ENCODE results near the gene NNMT. TPM values are rescaled to one million over a fixed set of nuclear protein-coding genes. Genes with fewer than 3 reads are reported as not detected.

The NNMT gene
- total and polyA plus RNA-seq, 2 donors (not counting 1 experiment from before 2014, with no cell fraction given): 156 to 639 TPM

DNA sequence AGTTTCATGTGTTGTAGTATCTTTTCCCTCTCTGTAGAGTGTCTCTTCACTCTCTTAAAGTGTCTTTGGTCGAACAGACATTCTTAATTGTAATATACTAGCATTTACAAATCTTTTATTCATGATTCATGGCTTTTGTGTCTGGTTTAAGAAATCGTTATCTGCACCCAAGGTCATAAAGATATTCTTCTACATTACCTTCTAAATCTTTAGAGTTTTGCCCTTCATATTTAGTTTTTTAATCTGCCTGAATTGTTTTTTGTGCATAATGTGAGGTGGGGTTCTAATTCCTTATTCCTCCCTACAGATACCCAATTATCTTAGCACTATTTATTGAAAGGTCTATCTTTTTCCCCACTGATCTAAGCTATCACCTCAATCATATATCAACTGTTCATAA lies 9.0 kb upstream of the NNMT start:
- Histone ChIP-seq H3K9ac (ENCODE audit: insufficient read depth, low read length) (no peak overlapping the region), H3K27me3 (ENCODE audit: control insufficient read depth, insufficient read depth, low read length) (no peaks in the 10 kb centered on the region), H3K4me3 (replicated peaks in 1 of 4; ENCODE audit: control extremely low read depth in 1 of 4, insufficient read depth in 1 of 4, low read depth in 3 of 4, low read length in 4 of 4) (no peak overlapping the region), H3K27ac (ENCODE audit: insufficient read depth, low read length) (no peak overlapping the region), H2AFZ (ENCODE audit: low read length) (no peak overlapping the region), H4K20me1 (ENCODE audit: control insufficient read depth, extremely low read depth, insufficient read depth, low read length) (no peaks in the 10 kb centered on the region), H3K9me3 (ENCODE audit: control insufficient read depth, insufficient read depth, low read depth, low read length) (no peaks in the 10 kb centered on the region), H3K36me3 (ENCODE audit: control insufficient read depth, insufficient read depth, low read length) (no peaks in the 10 kb centered on the region), H3K4me2 (ENCODE audit: extremely low read depth, insufficient read depth, low read length) (no peak overlapping the region), H3K4me1 (ENCODE audit: control insufficient read depth, extremely low read depth, insufficient read depth, low read length) (peaks cover 10% of the 10 kb centered on the region), H3K79me2 (ENCODE audit: control insufficient read depth, insufficient read depth, low read length) (no peaks in the 10 kb centered on the region)
- DNase-seq (ENCODE audit: low read depth in 2 of 2): no peak
- no peak for TF ChIP-seq EZH2 (IDR thresholded peaks at IDR 0.05; ENCODE audit: low read length, missing control alignments)
- TF ChIP-seq, protein P1, sequence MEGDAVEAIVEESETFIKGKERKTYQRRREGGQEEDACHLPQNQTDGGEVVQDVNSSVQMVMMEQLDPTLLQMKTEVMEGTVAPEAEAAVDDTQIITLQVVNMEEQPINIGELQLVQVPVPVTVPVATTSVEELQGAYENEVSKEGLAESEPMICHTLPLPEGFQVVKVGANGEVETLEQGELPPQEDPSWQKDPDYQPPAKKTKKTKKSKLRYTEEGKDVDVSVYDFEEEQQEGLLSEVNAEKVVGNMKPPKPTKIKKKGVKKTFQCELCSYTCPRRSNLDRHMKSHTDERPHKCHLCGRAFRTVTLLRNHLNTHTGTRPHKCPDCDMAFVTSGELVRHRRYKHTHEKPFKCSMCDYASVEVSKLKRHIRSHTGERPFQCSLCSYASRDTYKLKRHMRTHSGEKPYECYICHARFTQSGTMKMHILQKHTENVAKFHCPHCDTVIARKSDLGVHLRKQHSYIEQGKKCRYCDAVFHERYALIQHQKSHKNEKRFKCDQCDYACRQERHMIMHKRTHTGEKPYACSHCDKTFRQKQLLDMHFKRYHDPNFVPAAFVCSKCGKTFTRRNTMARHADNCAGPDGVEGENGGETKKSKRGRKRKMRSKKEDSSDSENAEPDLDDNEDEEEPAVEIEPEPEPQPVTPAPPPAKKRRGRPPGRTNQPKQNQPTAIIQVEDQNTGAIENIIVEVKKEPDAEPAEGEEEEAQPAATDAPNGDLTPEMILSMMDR (conservative IDR thresholded peaks at IDR 0.05 in 1 of 2, IDR thresholded peaks at IDR 0.05 in 1 of 2; ENCODE audit: low read depth in 1 of 2, low read length in 2 of 2): no peak

DNA sequence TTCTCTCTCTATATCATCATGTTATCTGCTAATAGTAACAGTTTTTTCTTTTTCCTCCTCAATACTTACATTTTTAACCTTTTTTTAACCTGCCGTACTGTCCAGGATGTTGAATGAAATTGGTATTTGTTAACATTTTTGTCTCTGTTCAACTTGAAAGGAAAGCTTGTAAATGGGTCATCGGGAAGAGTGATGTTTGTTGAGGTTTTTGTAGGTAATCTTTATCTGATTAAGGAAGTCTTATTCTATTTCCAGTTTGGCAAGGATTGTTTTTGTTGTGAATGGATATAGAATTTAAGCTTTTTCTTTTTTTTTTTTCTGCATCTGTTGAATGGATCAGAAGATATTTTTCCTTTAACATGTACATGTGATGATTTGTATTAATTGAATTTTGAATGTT lies 8.1 kb upstream of the NNMT start:
- Histone ChIP-seq H3K27ac (ENCODE audit: insufficient read depth, low read length) (no peak overlapping the region), H3K79me2 (ENCODE audit: control insufficient read depth, insufficient read depth, low read length) (no peaks in the 10 kb centered on the region), H2AFZ (ENCODE audit: low read length) (no peak overlapping the region), H3K36me3 (ENCODE audit: control insufficient read depth, insufficient read depth, low read length) (no peaks in the 10 kb centered on the region), H3K9me3 (ENCODE audit: control insufficient read depth, insufficient read depth, low read depth, low read length) (no peaks in the 10 kb centered on the region), H3K27me3 (ENCODE audit: control insufficient read depth, insufficient read depth, low read length) (no peaks in the 10 kb centered on the region), H3K9ac (ENCODE audit: insufficient read depth, low read length) (no peak overlapping the region), H3K4me3 (replicated peaks in 1 of 4; ENCODE audit: control extremely low read depth in 1 of 4, insufficient read depth in 1 of 4, low read depth in 3 of 4, low read length in 4 of 4) (no peak overlapping the region), H4K20me1 (ENCODE audit: control insufficient read depth, extremely low read depth, insufficient read depth, low read length) (no peaks in the 10 kb centered on the region), H3K4me2 (ENCODE audit: extremely low read depth, insufficient read depth, low read length) (no peak overlapping the region), H3K4me1 (ENCODE audit: control insufficient read depth, extremely low read depth, insufficient read depth, low read length) (peaks cover 10% of the 10 kb centered on the region)
- no peak for TF ChIP-seq EZH2 (IDR thresholded peaks at IDR 0.05; ENCODE audit: low read length, missing control alignments)
- no peak for DNase-seq (ENCODE audit: low read depth in 2 of 2)

DNA sequence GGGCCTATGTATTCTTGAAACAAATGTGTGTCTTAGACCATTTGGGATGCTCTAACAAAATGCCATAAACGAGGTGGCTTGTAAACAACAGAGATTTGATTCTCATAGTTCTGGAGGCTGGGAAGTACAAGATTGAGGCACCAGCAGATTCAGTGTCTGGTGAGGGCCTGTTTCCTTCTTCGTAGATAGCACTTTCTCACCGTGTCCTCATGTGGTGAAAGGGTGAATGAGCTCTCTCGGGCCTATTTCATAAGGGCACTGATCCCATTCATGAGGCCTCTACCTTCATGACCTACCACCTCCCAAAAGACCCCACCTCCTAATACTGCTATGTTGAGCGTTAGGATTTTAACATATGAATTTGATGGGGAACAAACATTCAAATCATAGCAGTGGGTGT lies 6.4 kb upstream of the NNMT start:
- no peak for DNase-seq (ENCODE audit: low read depth in 2 of 2)
- H3K4me1 ChIP-seq (ENCODE audit: control insufficient read depth, extremely low read depth, insufficient read depth, low read length): peaks cover 10% of the 10 kb centered on the region
- TF ChIP-seq, protein P1 (conservative IDR thresholded peaks at IDR 0.05 in 1 of 2, IDR thresholded peaks at IDR 0.05 in 1 of 2; ENCODE audit: low read depth in 1 of 2, low read length in 2 of 2): no peak
- no peak for TF ChIP-seq EZH2 (IDR thresholded peaks at IDR 0.05; ENCODE audit: low read length, missing control alignments)
- H3K4me3 ChIP-seq (replicated peaks in 1 of 4; ENCODE audit: control extremely low read depth in 1 of 4, insufficient read depth in 1 of 4, low read depth in 3 of 4, low read length in 4 of 4): no peak overlapping the region
- no peaks in the 10 kb centered on the region for H3K79me2 ChIP-seq (ENCODE audit: control insufficient read depth, insufficient read depth, low read length)
- no peaks in the 10 kb centered on the region for H3K36me3 ChIP-seq (ENCODE audit: control insufficient read depth, insufficient read depth, low read length)
- no peak overlapping the region for H3K27ac ChIP-seq (ENCODE audit: insufficient read depth, low read length)
- H3K9me3 ChIP-seq (ENCODE audit: control insufficient read depth, insufficient read depth, low read depth, low read length): no peaks in the 10 kb centered on the region
- no peak overlapping the region for H3K4me2 ChIP-seq (ENCODE audit: extremely low read depth, insufficient read depth, low read length)
- no peak overlapping the region for H2AFZ ChIP-seq (ENCODE audit: low read length)
- H3K9ac ChIP-seq (ENCODE audit: insufficient read depth, low read length): no peak overlapping the region
- no peaks in the 10 kb centered on the region for H4K20me1 ChIP-seq (ENCODE audit: control insufficient read depth, extremely low read depth, insufficient read depth, low read length)
- H3K27me3 ChIP-seq (ENCODE audit: control insufficient read depth, insufficient read depth, low read length): no peaks in the 10 kb centered on the region
